Ovary (tissue), 3 donors: ENCODE measurements around the gene ADGRG3.

Experiments used
- CTCF ChIP-seq, 3 donors: fragments of 450-650 bp in 2 of 3; fragments of 200-600 bp in 1 of 3; IDR thresholded peaks; one replicate each; pipeline versions ENCODE4 v1.5.1 to v1.8.0; 2016 to 2022; ENCODE audit warnings: antibody characterized with exemption in 3 of 3, mild to moderate bottlenecking in 1 of 3
- POLR2A ChIP-seq: fragments of 450-650 bp; IDR thresholded peaks from one replicate; pipeline ENCODE4 v1.6.1; 2017; ENCODE audit warnings: antibody characterized with exemption, mild to moderate bottlenecking, moderate library complexity
- donor health status: DM: no; HTN: no; CAD: no.

GRCh38 chr16:57724531-57724930 is 56.4 kb downstream of the ADGRG3 start:
- TF ChIP-seq CTCF (IDR thresholded peaks at IDR 0.05) (no peak), POLR2A (no peak)
